Measurements from ENCODE around the gene HSD17B12.

DNA sequence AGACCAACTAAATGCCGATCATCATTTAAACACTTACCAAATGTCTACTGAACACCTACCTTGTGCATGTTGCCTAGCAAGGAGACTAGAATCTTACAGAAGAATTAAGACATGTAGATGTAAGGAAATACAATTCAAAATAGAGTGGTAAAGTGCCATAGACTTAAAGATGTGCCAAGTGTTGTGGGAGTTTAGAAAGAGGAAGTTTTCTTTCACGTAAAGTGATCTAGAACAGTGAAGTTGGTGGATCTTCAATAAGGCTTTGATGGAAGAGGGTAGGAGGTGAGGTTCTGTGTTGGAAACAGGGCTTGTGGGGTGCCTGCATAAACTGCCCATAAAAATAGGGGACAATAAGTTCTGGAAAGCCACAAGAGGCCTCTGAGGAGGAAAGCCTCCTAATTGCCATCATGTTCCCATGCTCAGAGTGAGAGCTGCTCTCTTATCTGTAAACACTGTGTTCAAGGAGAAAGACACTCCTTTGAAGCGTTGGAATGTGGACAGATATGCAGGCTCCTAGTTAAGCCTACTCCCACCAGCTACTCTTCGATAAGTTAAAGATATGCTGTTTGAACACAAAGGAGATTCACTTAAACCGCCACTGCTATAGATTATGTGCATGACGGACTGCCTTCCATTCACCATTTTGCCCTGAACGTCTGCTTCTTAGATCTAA is 66.7 kb downstream of the HSD17B12 start:
- TF ChIP-seq, protein P1, sequence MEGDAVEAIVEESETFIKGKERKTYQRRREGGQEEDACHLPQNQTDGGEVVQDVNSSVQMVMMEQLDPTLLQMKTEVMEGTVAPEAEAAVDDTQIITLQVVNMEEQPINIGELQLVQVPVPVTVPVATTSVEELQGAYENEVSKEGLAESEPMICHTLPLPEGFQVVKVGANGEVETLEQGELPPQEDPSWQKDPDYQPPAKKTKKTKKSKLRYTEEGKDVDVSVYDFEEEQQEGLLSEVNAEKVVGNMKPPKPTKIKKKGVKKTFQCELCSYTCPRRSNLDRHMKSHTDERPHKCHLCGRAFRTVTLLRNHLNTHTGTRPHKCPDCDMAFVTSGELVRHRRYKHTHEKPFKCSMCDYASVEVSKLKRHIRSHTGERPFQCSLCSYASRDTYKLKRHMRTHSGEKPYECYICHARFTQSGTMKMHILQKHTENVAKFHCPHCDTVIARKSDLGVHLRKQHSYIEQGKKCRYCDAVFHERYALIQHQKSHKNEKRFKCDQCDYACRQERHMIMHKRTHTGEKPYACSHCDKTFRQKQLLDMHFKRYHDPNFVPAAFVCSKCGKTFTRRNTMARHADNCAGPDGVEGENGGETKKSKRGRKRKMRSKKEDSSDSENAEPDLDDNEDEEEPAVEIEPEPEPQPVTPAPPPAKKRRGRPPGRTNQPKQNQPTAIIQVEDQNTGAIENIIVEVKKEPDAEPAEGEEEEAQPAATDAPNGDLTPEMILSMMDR (IDR thresholded peaks at IDR 0.05; ENCODE audit: low read length), result no peak
- no peak for TF ChIP-seq EZH2 (IDR thresholded peaks at IDR 0.05; ENCODE audit: borderline replicate concordance, low read length)

Data from OCI-LY1 (cell line).